ENCODE data around the gene PCSK5.
A peak's percentile ranks its signal among the peaks of the same experiment; 100 is the strongest.

The PCSK5 gene

GRCh38 chr9:76401580-76402354 is 511.3 kb downstream of the PCSK5 start:
- Mint-ChIP-seq H3K4me3 (no peak overlapping the region), H3K36me3 (ENCODE audit: low read depth) (peaks cover 2% of the 10 kb centered on the region), H3K27ac (no peak overlapping the region), H3K9me3 (no peaks in the 10 kb centered on the region), H3K27me3 (ENCODE audit: low read depth) (no peaks in the 10 kb centered on the region), H3K4me1 (ENCODE audit: low read depth) (peaks cover 21% of the 10 kb centered on the region)

- Mint-ChIP-seq H3K4me3 (peak overlapping the region; percentile 51), H3K36me3 (ENCODE audit: low read depth) (peaks cover 2% of the 10 kb centered on the region), H3K27me3 (ENCODE audit: low read depth) (no peaks in the 10 kb centered on the region), H3K27ac (peak overlapping the region; percentile 84), H3K9me3 (no peaks in the 10 kb centered on the region), H3K4me1 (ENCODE audit: low read depth) (peaks cover 21% of the 10 kb centered on the region)
Measured at GRCh38 chr9:76403352-76403751, 512.9 kb downstream of the PCSK5 start.

- Mint-ChIP-seq H3K9me3 (no peaks in the 10 kb centered on the region), H3K36me3 (ENCODE audit: low read depth) (peaks cover 2% of the 10 kb centered on the region), H3K4me1 (ENCODE audit: low read depth) (peaks cover 21% of the 10 kb centered on the region), H3K27ac (no peak overlapping the region), H3K27me3 (ENCODE audit: low read depth) (no peaks in the 10 kb centered on the region), H3K4me3 (no peak overlapping the region)
Measured at GRCh38 chr9:76404401-76404800, 513.9 kb downstream of the PCSK5 start.

- no peaks in the 10 kb centered on the region for H3K27me3 Mint-ChIP-seq (ENCODE audit: low read depth)
- no peak overlapping the region for H3K27ac Mint-ChIP-seq
- no peaks in the 10 kb centered on the region for H3K9me3 Mint-ChIP-seq
- peaks cover 19% of the 10 kb centered on the region for H3K4me1 Mint-ChIP-seq (ENCODE audit: low read depth)
- peaks cover 2% of the 10 kb centered on the region for H3K36me3 Mint-ChIP-seq (ENCODE audit: low read depth)
- no peak overlapping the region for H3K4me3 Mint-ChIP-seq
Measured at GRCh38 chr9:76405340-76405739, 514.9 kb downstream of the PCSK5 start.

- H3K27ac Mint-ChIP-seq = no peak overlapping the region
- H3K9me3 Mint-ChIP-seq = no peaks in the 10 kb centered on the region
- H3K4me3 Mint-ChIP-seq = no peak overlapping the region
- no peaks in the 10 kb centered on the region for H3K27me3 Mint-ChIP-seq (ENCODE audit: low read depth)
- peaks cover 2% of the 10 kb centered on the region for H3K36me3 Mint-ChIP-seq (ENCODE audit: low read depth)
- H3K4me1 Mint-ChIP-seq (ENCODE audit: low read depth) = peaks cover 15% of the 10 kb centered on the region
Measured at GRCh38 chr9:76405868-76406267, 515.4 kb downstream of the PCSK5 start.
